SK-N-SH (cell line): ENCODE data around the gene MAD1L1. TPM values are rescaled to one million over a fixed set of nuclear protein-coding genes. Genes with fewer than 3 reads are reported as not detected.

ENCODE experiments used
- CTCF ChIA-PET: fragments of 300-600, 350-600 bp; formaldehyde crosslinking; extraction: SDS; loops from one replicate; lab custom pipeline; 2021; lab: Yijun Ruan, JAX
- POLR2A ChIA-PET: fragments of 350-600 bp; sonication (Branson Sonifier 250); formaldehyde crosslinking; extraction: SDS; loops from one replicate; lab custom pipeline; 2020; ENCODE audit warnings: antibody characterized with exemption, inconsistent platforms; lab: Yijun Ruan, JAX
- DNase-seq: peaks from one replicate; pipeline ENCODE4 v3.0.0; 2012
- H2AFZ ChIP-seq: fragments of 200-600 bp; sonication (generic); 2 replicates; pipeline ENCODE4 v1.8.1; 2016; ENCODE audit warnings: antibody characterized with exemption, mild to moderate bottlenecking, low read depth
- H3F3A ChIP-seq: fragments of 200-600 bp; sonication (generic); replicated peaks from 2 replicates; pipeline ENCODE3; 2016; ENCODE audit warnings: antibody characterized with exemption, mild to moderate bottlenecking; ENCODE audit not compliant: insufficient read depth
- H3K27ac ChIP-seq, 2 experiments: fragments of 200-500 bp in 1 of 2; fragments of 200-600 bp in 1 of 2; sonication (Bioruptor generic) in 1 of 2; sonication (generic), shearing (Covaris generic) in 1 of 2; 2 replicates each; pipeline versions ENCODE4 v1.5.1 to v1.6.1; 2014 to 2016; ENCODE audit warnings: low read depth in 2 of 2, inconsistent platforms in 1 of 2, low read length in 1 of 2, mild to moderate bottlenecking in 1 of 2, mixed read lengths in 1 of 2
- H3K27me3 ChIP-seq: fragments of 200-600 bp; sonication (generic), shearing (Covaris generic); 2 replicates; pipeline ENCODE4 v1.6.1; 2016; ENCODE audit warnings: mixed run types; ENCODE audit not compliant: insufficient read depth
- H3K36me3 ChIP-seq, 2 experiments: fragments of 200-500 bp in 1 of 2; fragments of 200-600 bp in 1 of 2; sonication (Bioruptor generic) in 1 of 2; sonication (generic) in 1 of 2; replicated peaks in 1 of 2; 2 replicates each; pipeline versions ENCODE3 to v1.5.1; 2014 to 2016; ENCODE audit warnings: low read length in 1 of 2, mild to moderate bottlenecking in 1 of 2; ENCODE audit not compliant: insufficient read depth in 2 of 2, control insufficient read depth in 1 of 2
- H3K4me1 ChIP-seq, 2 experiments: fragments of 200-500 bp in 1 of 2; fragments of 200-600 bp in 1 of 2; sonication (Bioruptor generic) in 1 of 2; sonication (generic), shearing (Covaris generic) in 1 of 2; 2 replicates each; pipeline versions ENCODE4 v1.5.1 to v1.6.1; 2014 to 2016; ENCODE audit warnings: low read depth in 1 of 2, low read length in 1 of 2, mixed run types in 1 of 2; ENCODE audit not compliant: insufficient read depth in 2 of 2, control insufficient read depth in 1 of 2
- H3K4me2 ChIP-seq: fragments of 200-600 bp; sonication (generic), shearing (Covaris generic); 2 replicates; pipeline ENCODE4 v1.6.1; 2017; ENCODE audit warnings: mixed run types
- H3K4me3 ChIP-seq, 2 experiments: fragments of 200-500 bp in 1 of 2; fragments of 200-600 bp in 1 of 2; sonication (Bioruptor generic) in 1 of 2; sonication (generic), shearing (Covaris generic) in 1 of 2; 2 replicates each; pipeline versions ENCODE4 v1.5.1 to v1.8.1; 2014 to 2016; ENCODE audit warnings: low read depth in 2 of 2, inconsistent platforms in 1 of 2, low read length in 1 of 2, mild to moderate bottlenecking in 1 of 2, mixed read lengths in 1 of 2, moderate library complexity in 1 of 2
- H3K79me2 ChIP-seq: fragments of 200-600 bp; sonication (generic); 2 replicates; pipeline ENCODE4 v1.8.1; 2017; ENCODE audit warnings: mild to moderate bottlenecking; ENCODE audit not compliant: insufficient read depth
- H3K9ac ChIP-seq: fragments of 200-600 bp; sonication (generic); 2 replicates; pipeline ENCODE4 v1.6.1; 2017; ENCODE audit warnings: mixed run types
- H3K9me2 ChIP-seq: fragments of 200-600 bp; sonication (generic); 2 replicates; pipeline ENCODE4 v1.6.1; 2017; ENCODE audit warnings: mixed run types
- H3K9me3 ChIP-seq: fragments of 200-600 bp; sonication (generic); 2 replicates; pipeline ENCODE4 v1.6.1; 2017; ENCODE audit warnings: mixed run types, mild to moderate bottlenecking, moderate library complexity
- H4K20me1 ChIP-seq: fragments of 200-600 bp; sonication (generic); 2 replicates; pipeline ENCODE4 v1.6.1; 2017; ENCODE audit warnings: mild to moderate bottlenecking, mixed run types; ENCODE audit not compliant: insufficient read depth
- ELF1 ChIP-seq: IDR thresholded peaks from 2 replicates; pipeline ENCODE4 v1.4.0; 2012
- EZH2phosphoT487 ChIP-seq: fragments of 200-600 bp; sonication (generic); IDR thresholded peaks from 2 replicates; pipeline ENCODE4 v1.6.1; 2017; ENCODE audit warnings: low read depth, mixed run types, mild to moderate bottlenecking, antibody characterized with exemption, moderate library complexity, borderline replicate concordance
- FOXJ3 ChIP-seq: sonication (generic); formaldehyde crosslinking; IDR thresholded peaks from 2 replicates; pipeline ENCODE4 v1.5.1; 2020; ENCODE audit warnings: mild to moderate bottlenecking, missing genetic modification reagents
- FOXM1 ChIP-seq: IDR thresholded peaks from 2 replicates; pipeline ENCODE4 v1.4.0; 2012; ENCODE audit warnings: low read depth, mild to moderate bottlenecking
- MAX ChIP-seq: IDR thresholded peaks from 2 replicates; pipeline ENCODE4 v1.4.0; 2012; ENCODE audit warnings: low read depth
- MEF2A ChIP-seq: IDR thresholded peaks from 2 replicates; pipeline ENCODE4 v1.4.0; 2012; ENCODE audit warnings: low read depth, borderline replicate concordance
- NRF1 ChIP-seq: IDR thresholded peaks from 2 replicates; pipeline ENCODE4 v1.6.1; 2012; ENCODE audit warnings: low read depth, mild to moderate bottlenecking, low read length
- POLR2AphosphoS5 ChIP-seq: IDR thresholded peaks from 2 replicates; pipeline ENCODE4 v1.6.1; 2012; ENCODE audit warnings: low read depth, low read length
- RFX5 ChIP-seq: IDR thresholded peaks from 2 replicates; pipeline ENCODE4 v1.6.1; 2012; ENCODE audit warnings: mild to moderate bottlenecking, improper control_type of control experiment, low read length
- SIN3A ChIP-seq: IDR thresholded peaks from 2 replicates; pipeline ENCODE4 v1.6.1; 2012; ENCODE audit warnings: low read depth, mild to moderate bottlenecking, low read length, moderate library complexity, borderline replicate concordance
- SMC3 ChIP-seq: IDR thresholded peaks from 2 replicates; pipeline ENCODE4 v1.6.1; 2012; ENCODE audit warnings: low read depth, low read length, improper control_type of control experiment
- TAF1 ChIP-seq: IDR thresholded peaks from 2 replicates; pipeline ENCODE4 v1.6.1; 2012; ENCODE audit warnings: low read depth, mild to moderate bottlenecking, low read length, moderate library complexity, borderline replicate concordance
- TEAD4 ChIP-seq: IDR thresholded peaks from 2 replicates; pipeline ENCODE4 v1.4.0; 2012; ENCODE audit warnings: mild to moderate bottlenecking, borderline replicate concordance; ENCODE audit not compliant: insufficient read depth
- WGBS: methylation state at CpG from one replicate; pipeline ENCODE4 v1.1.6; 2017; ENCODE audit warnings: low lambda C conversion rate; 5-methylcytosine and 5-hydroxymethylcytosine counted together
- polyA plus RNA-seq, 3 experiments: library from polyadenylated mRNA; depleted of rRNA; stranded (reverse); fragments of >200 nt; gene quantifications; 2 replicates each; pipeline ENCODE4 v1.2.3, GENCODE V29; 2012
- TF ChIP-seq, protein P1 (sequence below): IDR thresholded peaks from 2 replicates; pipeline ENCODE4 v1.6.1; 2012; ENCODE audit warnings: mild to moderate bottlenecking, low read depth, low read length, moderate library complexity

MAD1L1 gene
- polyA plus RNA-seq, 1 of the 3 experiments (the other 2 are of a cell fraction): 46.2 TPM

GRCh38 chr7:1915326-1915725 is 317.4 kb downstream of the MAD1L1 start (continued):
- no peak for TF ChIP-seq NRF1
- TF ChIP-seq ELF1: no peak
- no peak for TF ChIP-seq RFX5
- TF ChIP-seq FOXJ3: no peak

GRCh38 chr7:1914743-1915142 is 318.0 kb downstream of the MAD1L1 start:
- 88% methylated on average over 9 of the region's 9 CpGs for WGBS
- H3K9me2 ChIP-seq: no peaks in the 10 kb centered on the region
- H2AFZ ChIP-seq: no peak overlapping the region
- no peaks in the 10 kb centered on the region for H3K36me3 ChIP-seq
- H3K9me3 ChIP-seq: no peaks in the 10 kb centered on the region
- H3K27ac ChIP-seq: no peak overlapping the region
- H4K20me1 ChIP-seq: no peaks in the 10 kb centered on the region
- H3F3A ChIP-seq: no peaks in the 10 kb centered on the region
- no peak for TF ChIP-seq MAX
- TF ChIP-seq FOXM1: no peak
- TF ChIP-seq, all 33 proteins: peak for 0
- H3K4me1 ChIP-seq: peaks cover 0 to 30% of the 10 kb centered on the region in 2 experiments; a peak in 1 of 4 replicates
- CTCF ChIA-PET: no interaction called here
- no peaks in the 10 kb centered on the region for H3K27me3 ChIP-seq
- POLR2A ChIA-PET: no interaction called here
- H3K4me3 ChIP-seq: no peak overlapping the region
- H3K79me2 ChIP-seq: no peaks in the 10 kb centered on the region
- H3K4me2 ChIP-seq: no peak overlapping the region
- H3K9ac ChIP-seq: no peak overlapping the region
- DNase-seq: no peak

DNA sequence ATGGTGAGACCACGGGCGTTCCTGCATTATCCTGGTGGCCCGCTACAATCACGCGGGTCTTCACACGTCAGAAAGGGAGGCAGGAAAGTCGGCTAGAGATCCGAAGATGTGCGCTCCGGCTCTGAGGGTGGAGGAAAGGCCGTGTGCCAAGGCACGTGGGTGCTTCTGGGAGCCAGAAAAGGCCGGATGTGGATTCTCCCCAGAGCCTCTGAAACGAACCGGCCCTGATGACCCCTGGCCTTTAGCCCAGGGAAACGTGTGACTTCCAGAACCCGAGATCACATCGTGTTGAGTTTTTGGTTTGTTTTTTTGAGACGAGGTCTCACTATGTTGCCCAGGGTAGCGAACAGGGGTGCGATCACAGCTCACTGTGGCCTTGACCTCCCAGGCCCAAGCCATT is 318.4 kb downstream of the MAD1L1 start:
- H3K9me3 ChIP-seq: no peaks in the 10 kb centered on the region
- DNase-seq: no peak
- no peaks in the 10 kb centered on the region for H3K9me2 ChIP-seq
- no peaks in the 10 kb centered on the region for H3F3A ChIP-seq
- CTCF ChIA-PET: no interaction called here
- no peak overlapping the region for H2AFZ ChIP-seq
- H4K20me1 ChIP-seq: no peaks in the 10 kb centered on the region
- H3K9ac ChIP-seq: no peak overlapping the region
- H3K27ac ChIP-seq: no peak overlapping the region; a peak in 1 of 4 replicates
- H3K4me2 ChIP-seq: no peak overlapping the region
- WGBS: 91% methylated on average over 21 of the region's 21 CpGs
- H3K79me2 ChIP-seq: no peaks in the 10 kb centered on the region
- no peaks in the 10 kb centered on the region for H3K36me3 ChIP-seq
- H3K27me3 ChIP-seq: no peaks in the 10 kb centered on the region
- H3K4me1 ChIP-seq: peaks cover 0 to 30% of the 10 kb centered on the region in 2 experiments; a peak in 1 of 4 replicates
- TF ChIP-seq TAF1 (no peak), MEF2A (no peak), ELF1 (no peak), SMC3 (no peak), FOXJ3 (no peak), TEAD4 (no peak), POLR2AphosphoS5 (no peak), SIN3A (no peak), EZH2phosphoT487 (no peak), FOXM1 (no peak)
- TF ChIP-seq, protein P1, sequence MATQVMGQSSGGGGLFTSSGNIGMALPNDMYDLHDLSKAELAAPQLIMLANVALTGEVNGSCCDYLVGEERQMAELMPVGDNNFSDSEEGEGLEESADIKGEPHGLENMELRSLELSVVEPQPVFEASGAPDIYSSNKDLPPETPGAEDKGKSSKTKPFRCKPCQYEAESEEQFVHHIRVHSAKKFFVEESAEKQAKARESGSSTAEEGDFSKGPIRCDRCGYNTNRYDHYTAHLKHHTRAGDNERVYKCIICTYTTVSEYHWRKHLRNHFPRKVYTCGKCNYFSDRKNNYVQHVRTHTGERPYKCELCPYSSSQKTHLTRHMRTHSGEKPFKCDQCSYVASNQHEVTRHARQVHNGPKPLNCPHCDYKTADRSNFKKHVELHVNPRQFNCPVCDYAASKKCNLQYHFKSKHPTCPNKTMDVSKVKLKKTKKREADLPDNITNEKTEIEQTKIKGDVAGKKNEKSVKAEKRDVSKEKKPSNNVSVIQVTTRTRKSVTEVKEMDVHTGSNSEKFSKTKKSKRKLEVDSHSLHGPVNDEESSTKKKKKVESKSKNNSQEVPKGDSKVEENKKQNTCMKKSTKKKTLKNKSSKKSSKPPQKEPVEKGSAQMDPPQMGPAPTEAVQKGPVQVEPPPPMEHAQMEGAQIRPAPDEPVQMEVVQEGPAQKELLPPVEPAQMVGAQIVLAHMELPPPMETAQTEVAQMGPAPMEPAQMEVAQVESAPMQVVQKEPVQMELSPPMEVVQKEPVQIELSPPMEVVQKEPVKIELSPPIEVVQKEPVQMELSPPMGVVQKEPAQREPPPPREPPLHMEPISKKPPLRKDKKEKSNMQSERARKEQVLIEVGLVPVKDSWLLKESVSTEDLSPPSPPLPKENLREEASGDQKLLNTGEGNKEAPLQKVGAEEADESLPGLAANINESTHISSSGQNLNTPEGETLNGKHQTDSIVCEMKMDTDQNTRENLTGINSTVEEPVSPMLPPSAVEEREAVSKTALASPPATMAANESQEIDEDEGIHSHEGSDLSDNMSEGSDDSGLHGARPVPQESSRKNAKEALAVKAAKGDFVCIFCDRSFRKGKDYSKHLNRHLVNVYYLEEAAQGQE: no peak
- TF ChIP-seq, all 33 proteins: peak for 0
- no peak overlapping the region for H3K4me3 ChIP-seq
- POLR2A ChIA-PET: no interaction called here
